GM10266 (cell line): Measurements from ENCODE around the gene TRMO.

Experiments used
- DNase-seq: peaks from one replicate; pipeline ENCODE4 v3.0.0; 2012; ENCODE audit errors: extremely low spot score
- CTCF ChIP-seq: IDR thresholded peaks from 2 replicates; pipeline ENCODE4 v1.5.1; 2012; ENCODE audit warnings: mild to moderate bottlenecking, low read depth; ENCODE audit not compliant: control insufficient read depth, insufficient read depth; ENCODE audit errors: missing control alignments

TRMO gene

GRCh38 chr9:97859346-97859745 lies 63.0 kb downstream of the TRMO start:
- no peak for TF ChIP-seq CTCF
- DNase-seq, result no peak

- TF ChIP-seq CTCF, result no peak
- no peak for DNase-seq
Observed at GRCh38 chr9:97858826-97859225, 63.5 kb downstream of the TRMO start.

- DNase-seq, result no peak
- no peak for TF ChIP-seq CTCF
Observed at GRCh38 chr9:97858393-97858713, 63.9 kb downstream of the TRMO start.

GRCh38 chr9:97857606-97858392 lies 64.5 kb downstream of the TRMO start:
- no peak for TF ChIP-seq CTCF
- peak; percentile 1 for DNase-seq

- no peak for DNase-seq
- no peak for TF ChIP-seq CTCF
Observed at GRCh38 chr9:97856857-97857605, 65.3 kb downstream of the TRMO start.

GRCh38 chr9:97855899-97856298 lies 66.4 kb downstream of the TRMO start:
- TF ChIP-seq CTCF, result no peak
- DNase-seq, result no peak

- no peak for DNase-seq
- TF ChIP-seq CTCF, result no peak
Observed at GRCh38 chr9:97855486-97855875, 66.8 kb downstream of the TRMO start.
